Endothelial cell of umbilical vein (primary cell): ENCODE data around the gene KCNH5. TPM values are rescaled to one million over a fixed set of nuclear protein-coding genes. Genes with fewer than 3 reads are reported as not detected.

Source experiments
- BruUV-seq: library from RNA; stranded (reverse); fragments of 400-500 nt; replicated peaks from 2 replicates; lab custom pipeline; 2021; lab: Mats Ljungman, UMichigan
- CTCF ChIA-PET: fragments of 300-600, 350-600 bp; sonication (Branson Sonifier 250); formaldehyde crosslinking; loops from one replicate; lab custom pipeline; 2021; ENCODE audit warnings: antibody characterized with exemption, inconsistent platforms; lab: Charles Lee
- POLR2A ChIA-PET: fragments of 300-600, 350-600 bp; sonication (Branson Sonifier 250); formaldehyde crosslinking; loops from one replicate; lab custom pipeline; 2021; ENCODE audit warnings: antibody characterized with exemption, inconsistent platforms; lab: Charles Lee
- DNase-seq: peaks from one replicate; pipeline ENCODE4 v3.0.0-alpha.2; 2011; ENCODE audit warnings: low read depth, low spot score
- FAIRE-seq: peaks from 2 replicates; lab custom pipeline; 2011; peaks lifted over from hg19 to GRCh38; lab: Jason Lieb, UNC
- H2AFZ ChIP-seq: 2 replicates; pipeline ENCODE4 v1.6.0; 2012; ENCODE audit warnings: low read depth, low read length, control low read depth, inconsistent platforms
- H3K27ac ChIP-seq: 2 replicates; pipeline ENCODE4 v1.5.1; 2011; ENCODE audit warnings: low read depth, mild to moderate bottlenecking, control low read depth, low read length, moderate library complexity; ENCODE audit not compliant: insufficient read depth
- H3K27me3 ChIP-seq, 2 experiments: 2 replicates each; pipeline versions ENCODE4 v1.6.0 to v1.6.1; 2011; ENCODE audit warnings: low read length in 2 of 2, mixed read lengths in 1 of 2; ENCODE audit not compliant: control insufficient read depth in 2 of 2, insufficient read depth in 2 of 2
- H3K36me3 ChIP-seq, 2 experiments: 2 replicates in 1 of 2; 3 replicates in 1 of 2; pipeline ENCODE4 v1.5.1; 2011; ENCODE audit warnings: low read length in 2 of 2, mild to moderate bottlenecking in 1 of 2, moderate library complexity in 1 of 2; ENCODE audit not compliant: control insufficient read depth in 2 of 2, insufficient read depth in 2 of 2; ENCODE audit errors: extremely low read depth in 1 of 2
- H3K4me1 ChIP-seq: 3 replicates; pipeline ENCODE4 v1.5.1; 2011; ENCODE audit warnings: mild to moderate bottlenecking, low read length; ENCODE audit not compliant: control insufficient read depth, insufficient read depth; ENCODE audit errors: extremely low read depth
- H3K4me2 ChIP-seq: 2 replicates; pipeline ENCODE4 v1.6.1; 2011; ENCODE audit warnings: low read length, control low read depth, mixed read lengths; ENCODE audit not compliant: insufficient read depth
- H3K4me3 ChIP-seq, 3 experiments: fragments of 200-600 bp in 1 of 3; sonication (generic), shearing (Covaris generic) in 1 of 3; replicated peaks in 1 of 3; 2 replicates each; pipeline ENCODE4 v1.5.1; 2011 to 2016; ENCODE audit warnings: control low read depth in 3 of 3, low read length in 3 of 3, mild to moderate bottlenecking in 2 of 3, inconsistent platforms in 1 of 3, low read depth in 1 of 3, moderate library complexity in 1 of 3; ENCODE audit not compliant: insufficient read depth in 1 of 3
- H3K79me2 ChIP-seq: 2 replicates; pipeline ENCODE4 v1.6.0; 2012; ENCODE audit warnings: low read length, inconsistent platforms; ENCODE audit not compliant: control insufficient read depth, insufficient read depth
- H3K9ac ChIP-seq: replicated peaks from 2 replicates; pipeline ENCODE3; 2011; ENCODE audit warnings: low read length, control low read depth; ENCODE audit not compliant: insufficient read depth; ENCODE audit errors: extremely low read depth
- H3K9me1 ChIP-seq: replicated peaks from 3 replicates; pipeline ENCODE4 v1.6.0; 2011; ENCODE audit warnings: mild to moderate bottlenecking, low read length; ENCODE audit not compliant: control insufficient read depth, insufficient read depth; ENCODE audit errors: extremely low read depth
- H3K9me3 ChIP-seq: replicated peaks from 2 replicates; pipeline ENCODE4 v1.5.1; 2012; ENCODE audit warnings: low read length, inconsistent platforms; ENCODE audit not compliant: control insufficient read depth, insufficient read depth
- H4K20me1 ChIP-seq: replicated peaks from 2 replicates; pipeline ENCODE3; 2011; ENCODE audit warnings: mild to moderate bottlenecking, low read length; ENCODE audit not compliant: control insufficient read depth, insufficient read depth; ENCODE audit errors: extremely low read depth
- CTCF ChIP-seq, 2 donors: IDR thresholded peaks; 1 replicate in 1 of 2; 2 replicates in 1 of 2; pipeline ENCODE4 v1.5.1; 2011; ENCODE audit warnings: low read length in 2 of 2, mild to moderate bottlenecking in 2 of 2, moderate library complexity in 2 of 2, control low read depth in 1 of 2, inconsistent platforms in 1 of 2, low read depth in 1 of 2; ENCODE audit not compliant: insufficient read depth in 1 of 2; ENCODE audit errors: extremely low read depth in 1 of 2
- EZH2 ChIP-seq: IDR thresholded peaks from 2 replicates; pipeline ENCODE4 v1.6.1; 2012; ENCODE audit warnings: borderline replicate concordance, low read depth, mild to moderate bottlenecking, moderate library complexity, low read length, inconsistent platforms; ENCODE audit not compliant: severe bottlenecking
- FOS ChIP-seq: IDR thresholded peaks from 2 replicates; pipeline ENCODE4 v1.6.1; 2011; ENCODE audit warnings: mild to moderate bottlenecking, low read length, moderate library complexity, borderline replicate concordance; ENCODE audit not compliant: insufficient read depth
- GATA2 ChIP-seq: IDR thresholded peaks from 2 replicates; pipeline ENCODE4 v1.7.0; 2011; ENCODE audit warnings: low read depth, mild to moderate bottlenecking, moderate library complexity, mixed read lengths, low read length; ENCODE audit not compliant: insufficient read length, insufficient read depth
- JUN ChIP-seq: IDR thresholded peaks from 2 replicates; pipeline ENCODE4 v1.6.1; 2011; ENCODE audit warnings: borderline replicate concordance, low read depth; ENCODE audit not compliant: insufficient read length, insufficient read depth
- MAX ChIP-seq: IDR thresholded peaks from 2 replicates; pipeline ENCODE4 v1.6.1; 2011; ENCODE audit not compliant: insufficient read depth, insufficient read length
- MYC ChIP-seq: IDR thresholded peaks from one replicate; pipeline ENCODE4 v1.6.1; 2011; ENCODE audit warnings: mild to moderate bottlenecking, low read depth, low read length
- POLR2A ChIP-seq: IDR thresholded peaks from 2 replicates; pipeline ENCODE4 v1.6.1; 2012; ENCODE audit warnings: low read depth, mild to moderate bottlenecking, control low read depth, low read length
- POLR2AphosphoS5 ChIP-seq: IDR thresholded peaks from 2 replicates; pipeline ENCODE4 v1.6.1; 2012; ENCODE audit warnings: low read depth, mild to moderate bottlenecking, control low read depth, low read length, moderate library complexity; ENCODE audit not compliant: insufficient read depth
- dilution Hi-C: fragments of 300-500 bp; cut with MboI; formaldehyde crosslinking; loops from one replicate; pipeline ENCODE4 v1.15.0; 2019; ENCODE audit warnings: low sequenced_read_pairs; ENCODE audit not compliant: extremely low pct_ligation_motif_present
- intact Hi-C: fragments of 100-400 bp; cut with micrococcal nuclease; formaldehyde crosslinking; loops from one replicate; pipeline ENCODE4 v1.10.0; 2022
- polyA plus RNA-seq, 4 experiments: library from polyadenylated mRNA; depleted of rRNA in 3 of 4; stranded (reverse) in 3 of 4; unstranded in 1 of 4; fragments of >200 nt; gene quantifications; 2 replicates each; pipeline versions ENCODE4 v1.2.1 to v1.2.3, GENCODE V29; 2011 to 2012; ENCODE audit warnings: missing spikeins in 1 of 4
- total RNA-seq: library from RNA; stranded (reverse); gene quantifications from 2 replicates; pipeline ENCODE4 v1.2.3, GENCODE V29; 2021

KCNH5 gene
- total and polyA plus RNA-seq, 2 donors (not counting 3 experiments of a cell fraction or from before 2014, with no cell fraction given), result not detected

GRCh38 chr14:62905566-62905965 is 139.7 kb downstream of the KCNH5 start:
- peaks cover 3% of the 10 kb centered on the region for H3K9me1 ChIP-seq
- no peak overlapping the region for H3K4me3 ChIP-seq
- POLR2A ChIA-PET, result no interaction called here
- H3K4me1 ChIP-seq, result no peaks in the 10 kb centered on the region
- FAIRE-seq, result no peak
- no peak overlapping the region for H3K4me2 ChIP-seq
- dilution Hi-C loops (no loop called here), intact Hi-C loops (no loop called here)
- H3K79me2 ChIP-seq, result no peaks in the 10 kb centered on the region
- no peaks in the 10 kb centered on the region for H3K27me3 ChIP-seq
- BruUV-seq, result no TSS peak
- H3K27ac ChIP-seq, result no peak overlapping the region
- CTCF ChIA-PET, result no interaction called here
- no peaks in the 10 kb centered on the region for H4K20me1 ChIP-seq
- no peaks in the 10 kb centered on the region for H3K36me3 ChIP-seq
- no peak overlapping the region for H2AFZ ChIP-seq
- H3K9me3 ChIP-seq, result no peaks in the 10 kb centered on the region
- no peak overlapping the region for H3K9ac ChIP-seq
- no peak for DNase-seq
- TF ChIP-seq GATA2, result no peak
- TF ChIP-seq JUN, result no peak
- TF ChIP-seq POLR2AphosphoS5, result no peak
- TF ChIP-seq EZH2, result no peak
- no peak for TF ChIP-seq MAX
- no peak for TF ChIP-seq MYC
- TF ChIP-seq FOS, result no peak
- TF ChIP-seq POLR2A, result no peak
- no peak for TF ChIP-seq CTCF (IDR thresholded peaks at IDR 0.05; ENCODE audit: extremely low read depth in 1 of 2, insufficient read depth in 1 of 2, low read depth in 1 of 2, low read length in 2 of 2)
